Measurements from ENCODE around the gene PDE4C.

Gene PDE4C

GRCh38 chr19:18194554-18195238 is 31.5 kb downstream of the PDE4C start:
- no peak for DNase-seq

DNA sequence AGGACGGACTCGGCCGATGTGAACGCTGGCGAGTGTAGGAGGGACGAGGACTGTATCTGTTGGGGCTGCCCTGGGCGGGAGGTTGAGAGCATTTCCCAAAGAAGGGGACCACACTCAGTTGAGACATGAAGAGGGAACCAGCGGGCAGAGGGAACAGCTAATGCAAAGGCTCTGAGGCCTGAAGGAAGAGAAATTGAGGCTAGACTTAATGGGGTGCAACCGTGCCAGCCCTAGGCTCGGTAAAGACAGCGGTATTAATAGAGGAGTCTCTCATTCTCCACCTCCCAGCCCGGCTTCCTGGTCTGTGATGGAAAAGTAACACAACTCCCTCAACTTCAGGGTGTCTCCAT is 32.1 kb downstream of the PDE4C start:
- no peak for DNase-seq

DNA sequence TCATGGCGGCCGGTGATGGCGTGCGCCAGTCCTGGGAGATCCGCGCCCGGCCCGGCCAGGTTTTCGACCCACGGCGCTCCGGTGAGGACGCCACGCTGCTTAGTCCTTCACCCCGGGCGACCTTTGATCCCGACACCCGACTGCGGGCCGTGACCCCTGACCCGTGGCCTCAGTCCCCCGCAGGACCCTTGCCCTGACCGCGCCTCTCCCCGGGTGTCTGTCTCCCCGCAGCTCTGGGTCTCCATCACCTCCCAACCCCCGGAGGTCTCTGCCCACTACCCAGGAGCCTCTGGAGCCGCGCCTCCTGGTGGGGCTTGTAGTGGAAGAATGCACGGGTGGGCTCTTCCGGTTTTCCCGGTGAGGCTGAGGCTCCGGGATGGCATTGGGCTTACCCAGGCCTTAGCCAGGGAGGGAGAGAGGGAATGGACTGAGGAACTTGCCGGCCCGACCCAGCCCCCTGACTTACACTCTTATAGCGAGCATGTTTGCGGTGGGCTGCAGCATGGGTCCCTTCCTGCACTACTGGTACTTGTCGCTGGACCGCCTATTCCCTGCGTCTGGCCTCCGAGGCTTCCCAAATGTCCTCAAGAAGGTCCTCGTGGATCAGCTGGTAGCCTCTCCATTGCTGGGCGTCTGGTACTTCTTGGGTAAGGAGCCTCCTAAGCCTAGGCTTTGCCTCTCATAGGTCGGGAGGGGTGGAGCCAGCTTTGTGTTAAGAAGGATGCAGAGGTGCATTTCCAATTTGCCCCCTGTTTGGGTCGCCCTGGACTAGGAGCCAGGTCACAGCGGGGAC is 32.7 kb downstream of the PDE4C start:
- no peak for DNase-seq

- peak; percentile 99 for DNase-seq
Measured at GRCh38 chr19:18192673-18193387, 33.4 kb downstream of the PDE4C start, which contains the start of gene MPV17L2. TSS of gene MPV17L2 (plus strand) at chr19:18193218. CDS start at chr19:18193282, 64 bp downstream.

DNA sequence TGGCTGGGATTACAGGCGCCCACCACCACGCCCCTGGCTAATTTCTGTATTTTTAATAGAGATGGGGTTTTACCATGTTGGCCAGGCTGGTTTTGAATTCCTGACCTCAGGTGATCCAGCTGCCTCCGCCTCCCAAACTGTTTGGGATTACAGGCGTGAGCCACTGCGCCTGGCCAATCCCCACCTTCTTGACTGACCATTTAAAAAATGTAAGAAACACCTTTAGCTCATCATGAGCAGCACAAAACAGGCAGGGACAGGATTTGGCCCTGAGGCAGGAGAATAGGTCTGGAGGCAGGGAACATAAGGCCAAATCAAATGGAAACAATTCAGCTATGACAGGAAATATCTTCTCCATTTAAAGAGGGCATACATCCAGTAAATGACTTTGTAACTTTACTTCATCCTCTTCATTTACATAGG is 34.6 kb downstream of the PDE4C start:
- DNase-seq, result no peak

GRCh38 chr19:18190278-18190677 is 36.0 kb downstream of the PDE4C start:
- no peak for DNase-seq

DNA sequence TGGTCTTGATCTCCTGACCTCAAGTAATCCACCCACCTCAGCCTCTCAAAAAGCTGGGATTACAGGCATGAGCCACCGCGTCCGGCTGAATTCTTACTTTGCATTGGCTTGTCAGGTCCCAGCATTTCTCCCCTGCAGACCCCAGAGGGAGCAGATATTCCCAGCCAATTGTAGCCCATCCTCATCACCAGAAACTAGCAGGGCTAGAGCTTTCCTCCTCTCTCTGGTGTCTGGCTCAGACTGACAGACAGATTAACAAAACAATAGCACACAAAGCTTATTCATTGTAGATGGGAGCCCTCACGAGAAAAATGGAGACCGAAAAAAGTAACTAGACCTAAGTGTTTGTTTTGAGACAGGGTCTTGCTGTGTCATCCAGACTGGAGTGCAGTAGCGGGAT is 40.7 kb downstream of the PDE4C start:
- DNase-seq, result no peak

DNA sequence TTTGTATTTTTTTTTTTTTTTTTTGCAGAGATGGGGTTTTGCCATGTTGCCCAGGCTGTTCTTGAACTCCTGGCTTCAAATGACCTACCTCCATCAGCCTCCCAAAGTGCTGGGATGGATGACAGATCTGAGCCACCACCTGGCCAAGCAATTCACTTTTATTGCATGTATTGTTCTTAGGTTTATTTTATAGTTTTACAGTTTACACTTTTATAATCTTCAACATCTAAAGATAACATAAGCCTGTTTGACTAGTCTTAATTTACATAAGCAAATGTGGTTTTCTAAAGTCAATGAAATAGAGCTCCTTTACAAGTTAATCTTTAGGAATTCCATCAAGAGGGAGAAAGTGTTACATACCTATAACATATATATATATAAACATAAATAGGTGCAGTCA is 42.7 kb downstream of the PDE4C start:
- no peak for DNase-seq

GRCh38 chr19:18179957-18180356 is 46.3 kb downstream of the PDE4C start:
- peak; percentile 16 for DNase-seq

DNA sequence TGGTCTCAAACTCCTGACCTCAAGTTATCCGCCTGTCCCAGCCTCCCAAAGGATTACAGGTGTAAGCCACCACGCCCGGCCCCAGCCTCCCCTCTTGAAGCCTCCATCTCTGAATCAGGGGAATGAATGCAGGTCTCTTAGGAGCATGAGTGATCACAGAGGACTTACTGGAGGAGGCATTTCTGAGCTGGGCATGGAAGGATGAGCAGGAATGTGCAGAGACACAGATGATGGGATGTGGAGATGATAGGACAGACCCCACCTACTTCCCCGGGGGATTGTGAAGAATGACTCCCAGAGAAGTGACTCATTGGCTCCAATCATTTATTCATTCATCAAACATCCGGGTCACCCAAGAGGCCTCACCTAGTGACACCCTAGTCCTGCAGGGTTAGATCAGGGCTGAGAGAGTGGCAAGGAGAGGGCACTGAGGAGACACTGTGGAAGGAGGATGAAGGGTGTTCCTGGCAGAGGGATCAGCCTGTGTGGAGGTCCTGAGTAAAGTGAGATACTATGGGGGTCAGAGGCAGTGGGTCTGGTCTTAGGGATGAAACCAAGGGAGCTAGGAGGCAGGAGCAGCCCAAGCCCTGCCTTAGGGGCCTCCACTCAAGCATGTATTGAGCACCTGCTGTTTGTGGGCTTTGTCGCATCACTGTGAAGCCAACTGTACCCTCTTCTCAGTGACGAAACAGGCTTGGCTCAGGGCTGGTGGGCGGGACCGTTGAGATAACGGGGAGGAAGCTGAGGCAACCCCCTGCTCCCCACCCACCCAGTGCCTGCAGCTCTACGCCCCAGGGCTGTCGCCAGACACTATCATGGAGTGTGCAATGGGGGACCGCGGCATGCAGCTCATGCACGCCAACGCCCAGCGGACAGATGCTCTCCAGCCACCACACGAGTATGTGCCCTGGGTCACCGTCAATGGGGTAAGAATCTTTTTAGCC is 49.6 kb downstream of the PDE4C start:
- no peak for DNase-seq

- no peak for DNase-seq
Measured at GRCh38 chr19:18174983-18175382, 51.3 kb downstream of the PDE4C start.

Measured in GF-D8 (cell line).